ENCODE results near the gene DIS3L2. TPM values are rescaled to one million over a fixed set of nuclear protein-coding genes. Genes with fewer than 3 reads are reported as not detected.
A peak's percentile ranks its signal among the peaks of the same experiment; 100 is the strongest.

The DIS3L2 gene
- total RNA-seq, 4 donors from 2014 or later: 10.3 to 63.9 (median 29.7) TPM

GRCh38 chr2:232076736-232077135 is 115.2 kb downstream of the DIS3L2 start:
- Histone ChIP-seq H3K27ac (no peak overlapping the region), H3K36me3 (no peaks in the 10 kb centered on the region), H3K9me3 (no peaks in the 10 kb centered on the region), H3K4me1 (no peaks in the 10 kb centered on the region), H3K4me3 (no peak overlapping the region), H3K27me3 (no peaks in the 10 kb centered on the region)
- no peak for TF ChIP-seq POLR2A (IDR thresholded peaks at IDR 0.05)
- TF ChIP-seq CTCF (IDR thresholded peaks at IDR 0.05): no peak
- no peak for DNase-seq
- intact Hi-C loops (cut with DNase I; ENCODE audit: low total_unique reads): no loop called here

- no peaks in the 10 kb centered on the region for H3K36me3 ChIP-seq
- intact Hi-C loops (cut with DNase I; ENCODE audit: low total_unique reads): no loop called here
- no peak overlapping the region for H3K27ac ChIP-seq
- DNase-seq: no peak
- no peak for TF ChIP-seq CTCF (IDR thresholded peaks at IDR 0.05)
- no peak for TF ChIP-seq POLR2A (IDR thresholded peaks at IDR 0.05)
- no peak overlapping the region for H3K4me3 ChIP-seq
- no peaks in the 10 kb centered on the region for H3K9me3 ChIP-seq
- H3K4me1 ChIP-seq: no peaks in the 10 kb centered on the region
- H3K27me3 ChIP-seq: no peaks in the 10 kb centered on the region
These were observed 123.7 kb downstream of the DIS3L2 start for GRCh38 chr2:232085164-232085563.

GRCh38 chr2:232085826-232086425 is 124.4 kb downstream of the DIS3L2 start:
- no peak overlapping the region for H3K4me3 ChIP-seq
- DNase-seq: no peak
- H3K27me3 ChIP-seq: no peaks in the 10 kb centered on the region
- intact Hi-C loops (cut with DNase I; ENCODE audit: low total_unique reads): no loop called here
- TF ChIP-seq POLR2A (IDR thresholded peaks at IDR 0.05): no peak
- no peak for TF ChIP-seq CTCF (IDR thresholded peaks at IDR 0.05)
- H3K27ac ChIP-seq: no peak overlapping the region
- H3K4me1 ChIP-seq: no peaks in the 10 kb centered on the region
- no peaks in the 10 kb centered on the region for H3K36me3 ChIP-seq
- no peaks in the 10 kb centered on the region for H3K9me3 ChIP-seq

GRCh38 chr2:232088771-232089170 is 127.3 kb downstream of the DIS3L2 start:
- DNase-seq: peak in 1 of 2 donors; percentile 21
- Histone ChIP-seq H3K4me3 (no peak overlapping the region), H3K4me1 (no peaks in the 10 kb centered on the region), H3K27ac (no peak overlapping the region), H3K27me3 (no peaks in the 10 kb centered on the region), H3K9me3 (no peaks in the 10 kb centered on the region), H3K36me3 (no peaks in the 10 kb centered on the region)
- intact Hi-C loops (cut with DNase I; ENCODE audit: low total_unique reads): no loop called here
- TF ChIP-seq CTCF (IDR thresholded peaks at IDR 0.05) (no peak), POLR2A (IDR thresholded peaks at IDR 0.05) (no peak)

GRCh38 chr2:232094201-232094600 is 132.7 kb downstream of the DIS3L2 start:
- intact Hi-C loops (cut with DNase I; ENCODE audit: low total_unique reads): no loop called here
- no peak for DNase-seq
- no peak overlapping the region for H3K4me3 ChIP-seq
- peaks cover 0 to 7% of the 10 kb centered on the region in 2 donors for H3K9me3 ChIP-seq
- no peaks in the 10 kb centered on the region for H3K4me1 ChIP-seq
- TF ChIP-seq POLR2A (IDR thresholded peaks at IDR 0.05) (no peak), CTCF (IDR thresholded peaks at IDR 0.05) (no peak)
- no peak overlapping the region for H3K27ac ChIP-seq
- H3K27me3 ChIP-seq: no peaks in the 10 kb centered on the region
- no peaks in the 10 kb centered on the region for H3K36me3 ChIP-seq

Data from uterus (tissue), 4 donors.